HG03103 (cell line): ENCODE results near the gene CCBE1.

Experiments used
- ATAC-seq: cut with Tn5 transposase; IDR thresholded peaks from one replicate; pipeline ENCODE4 v1.9.1; 2021; ENCODE audit warnings: low read depth; ENCODE audit not compliant: unreplicated experiment

CCBE1 gene

GRCh38 chr18:59512025-59512755 is 185.0 kb downstream of the CCBE1 start:
- no peak for ATAC-seq

- ATAC-seq = no peak
Observed at GRCh38 chr18:59509481-59510442, 187.5 kb downstream of the CCBE1 start.

- no peak for ATAC-seq
Observed at GRCh38 chr18:59505356-59505755, 191.9 kb downstream of the CCBE1 start.

- ATAC-seq = no peak
Observed at GRCh38 chr18:59502274-59503175, 194.7 kb downstream of the CCBE1 start.

- no peak for ATAC-seq
Observed at GRCh38 chr18:59501920-59502273, 195.3 kb downstream of the CCBE1 start.

- no peak for ATAC-seq
Observed at GRCh38 chr18:59500765-59501164, 196.5 kb downstream of the CCBE1 start.

- no peak for ATAC-seq
Observed at GRCh38 chr18:59498506-59499086, 198.6 kb downstream of the CCBE1 start.

GRCh38 chr18:59492756-59493421 is 204.3 kb downstream of the CCBE1 start:
- no peak for ATAC-seq

- peak; percentile 92 for ATAC-seq
Observed at GRCh38 chr18:59488899-59489298, 208.3 kb downstream of the CCBE1 start.

GRCh38 chr18:59485382-59485781 is 211.8 kb downstream of the CCBE1 start:
- ATAC-seq = no peak

GRCh38 chr18:59484561-59485328 is 212.5 kb downstream of the CCBE1 start:
- ATAC-seq = no peak

GRCh38 chr18:59484131-59484530 is 213.1 kb downstream of the CCBE1 start:
- ATAC-seq = no peak

GRCh38 chr18:59481436-59481835 is 215.8 kb downstream of the CCBE1 start:
- ATAC-seq = no peak

- no peak for ATAC-seq
Observed at GRCh38 chr18:59479776-59480175, 217.4 kb downstream of the CCBE1 start.

- ATAC-seq = no peak
Observed at GRCh38 chr18:59478591-59478990, 218.6 kb downstream of the CCBE1 start.

- no peak for ATAC-seq
Observed at GRCh38 chr18:59477849-59478248, 219.4 kb downstream of the CCBE1 start.

- no peak for ATAC-seq
Observed at GRCh38 chr18:59470561-59471121, 226.6 kb downstream of the CCBE1 start.

GRCh38 chr18:59469463-59470180 is 227.6 kb downstream of the CCBE1 start:
- ATAC-seq = no peak
